ENCODE results near the gene DENND2A.
"Not testable (repeated sequence)": the region's sequence is repeated elsewhere in the genome, so short reads cannot be mapped to it uniquely, and the experiment has no call there.

The DENND2A gene

DNA sequence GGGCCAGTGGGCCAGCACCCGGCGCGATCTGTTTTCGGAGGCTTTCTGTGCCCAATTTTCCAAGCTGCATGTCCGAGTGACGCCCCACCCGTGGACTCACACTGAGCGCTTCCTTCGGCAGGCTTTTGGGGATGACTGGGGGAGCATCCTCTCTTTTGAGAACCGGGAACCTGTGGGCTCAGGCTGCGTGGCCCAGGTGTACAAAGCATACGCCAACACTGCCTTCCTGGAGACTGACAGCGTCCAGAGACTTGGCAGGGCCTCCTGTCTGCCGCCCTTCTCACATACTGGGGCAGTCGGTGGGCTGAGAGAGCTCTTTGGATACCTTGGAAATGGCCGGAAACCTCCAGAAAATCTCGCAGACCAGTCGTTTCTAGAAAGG lies 33.2 kb upstream of the DENND2A start:
- H3K27ac ChIP-seq = peak overlapping the region; percentile 60
- no peak for DNase-seq (ENCODE audit: low read depth, low spot score)

DNA sequence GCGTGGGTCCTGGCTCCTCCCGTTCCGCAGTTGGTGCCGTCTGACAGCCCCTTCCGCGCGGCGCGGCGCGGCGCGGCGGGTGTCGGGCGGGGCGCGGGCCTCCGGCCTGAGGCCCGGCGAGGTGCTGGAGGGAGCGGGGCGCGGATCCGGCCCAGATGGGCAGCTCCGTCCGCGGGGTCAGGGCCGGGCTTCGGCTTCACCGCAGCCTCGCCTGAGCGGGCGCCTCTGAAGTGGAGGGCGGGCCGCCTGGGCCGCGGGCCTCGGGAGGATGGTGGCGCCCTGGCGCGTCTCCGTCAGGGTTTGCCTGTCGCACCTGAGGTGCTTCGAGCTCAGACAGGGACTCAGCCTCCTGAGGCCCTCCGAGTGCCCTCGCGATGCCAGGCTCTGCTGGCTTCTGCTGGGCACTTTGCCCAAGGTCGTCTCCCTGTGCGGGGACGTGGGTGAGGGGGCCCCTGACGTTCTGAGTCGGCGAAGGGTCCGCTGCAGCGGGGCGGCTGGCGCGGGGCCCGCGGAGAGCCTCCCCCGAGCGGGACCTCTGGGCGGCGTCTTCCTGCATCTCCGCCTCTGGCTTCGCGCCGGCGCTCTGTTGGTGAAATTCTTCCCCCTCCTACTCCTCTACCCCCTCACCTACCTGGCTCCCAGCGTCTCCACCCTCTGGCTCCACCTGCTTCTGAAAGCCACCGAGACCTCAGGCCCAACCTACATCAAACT lies 32.6 kb upstream of the DENND2A start:
- peak overlapping the region; percentile 60 for H3K27ac ChIP-seq
- DNase-seq (ENCODE audit: low read depth, low spot score) = no peak

DNA sequence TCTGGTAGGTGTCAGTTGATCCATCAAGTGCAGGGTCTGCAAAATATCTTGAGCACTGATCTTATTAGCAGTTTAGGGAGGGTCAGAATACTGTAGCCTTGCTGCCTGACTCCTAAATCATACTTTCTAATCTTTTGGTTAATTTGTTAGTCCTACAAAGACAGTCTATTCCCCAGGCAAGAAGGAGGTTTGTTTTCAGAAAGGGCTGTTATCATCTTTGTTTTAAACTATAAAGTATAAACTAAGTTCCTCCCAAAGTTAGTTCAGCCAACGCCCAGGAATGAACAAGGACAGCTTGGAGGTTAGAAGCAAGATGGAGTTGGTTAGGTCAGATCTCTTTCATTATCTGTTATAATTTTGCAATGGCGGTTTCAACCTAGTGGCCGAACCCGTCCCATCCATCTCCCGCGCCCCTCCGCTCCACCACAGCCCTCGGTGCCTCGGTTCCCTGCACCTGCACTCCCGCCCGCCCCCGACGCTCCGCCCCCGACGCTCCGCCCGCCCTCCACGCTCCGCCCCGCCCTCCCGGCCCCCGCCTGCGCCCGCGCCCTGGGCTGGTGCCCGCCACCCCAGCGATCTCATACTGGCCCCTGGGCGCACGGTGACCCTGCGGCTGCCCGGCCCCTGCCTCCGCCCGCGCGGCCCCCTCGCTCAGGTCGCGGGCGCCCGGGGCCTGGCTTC lies 31.9 kb upstream of the DENND2A start, which contains the start of gene ADCK2:
Gene ADCK2 (plus strand): TSS at position 564 of the 681 bp plus-strand sequence. CDS start 386 bp downstream, outside the sequence.
- DNase-seq (ENCODE audit: low read depth, low spot score) = no peak
- H3K27ac ChIP-seq = peak within 1 kb of the TSS; percentile 60

DNA sequence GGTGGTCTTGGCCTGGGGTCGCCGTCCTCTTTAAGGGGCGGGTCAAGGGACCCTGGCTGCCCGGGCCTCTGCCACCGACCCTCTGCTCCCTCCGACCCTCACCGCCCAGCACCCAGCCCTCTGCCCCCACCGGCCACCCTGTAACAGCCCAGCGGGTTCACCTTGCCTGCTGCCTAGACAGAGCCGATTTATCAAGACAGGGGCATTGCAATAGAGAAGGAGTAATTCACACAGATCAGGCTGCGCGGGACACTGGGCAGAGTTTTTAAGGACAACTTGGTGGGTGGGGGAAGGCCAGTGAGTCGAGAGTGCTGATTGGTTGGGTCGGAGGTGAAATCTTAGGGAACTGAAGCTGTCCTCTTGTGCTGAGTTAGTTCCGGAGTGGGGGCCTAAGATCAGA lies 31.4 kb upstream of the DENND2A start:
- H3K27ac ChIP-seq = no peak overlapping the region
- no peak for DNase-seq (ENCODE audit: low read depth, low spot score)

DNA sequence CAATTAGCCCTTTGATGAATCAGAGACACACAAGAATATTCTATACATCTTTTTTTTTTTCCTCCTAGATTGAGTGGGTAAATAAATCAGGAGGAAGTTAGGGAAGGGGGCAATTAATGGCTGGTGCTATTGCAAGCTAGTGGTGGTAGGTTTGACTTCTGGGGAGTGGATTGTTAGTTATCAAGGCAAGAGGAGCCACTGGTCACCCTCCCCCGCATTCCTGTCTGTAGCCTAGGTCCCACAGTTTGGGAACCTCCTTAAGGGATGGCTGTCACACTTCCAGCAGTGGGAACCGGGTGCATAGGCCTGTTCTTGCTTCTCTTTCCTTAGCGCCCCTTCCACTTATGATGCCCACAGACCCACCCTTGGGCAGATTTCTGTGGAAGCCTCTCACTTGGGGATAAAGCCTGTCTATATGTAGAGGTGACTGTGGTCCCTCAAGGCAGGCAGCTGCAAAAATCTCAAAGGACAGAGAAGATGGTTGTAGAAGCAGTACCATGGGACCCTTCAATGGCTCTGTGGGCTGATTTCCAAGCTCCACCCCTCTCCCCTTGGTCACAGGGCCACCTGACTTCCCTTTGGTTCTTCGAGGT lies 29.8 kb upstream of the DENND2A start:
- no peak for DNase-seq (ENCODE audit: low read depth, low spot score)
- no peak overlapping the region for H3K27ac ChIP-seq

DNA sequence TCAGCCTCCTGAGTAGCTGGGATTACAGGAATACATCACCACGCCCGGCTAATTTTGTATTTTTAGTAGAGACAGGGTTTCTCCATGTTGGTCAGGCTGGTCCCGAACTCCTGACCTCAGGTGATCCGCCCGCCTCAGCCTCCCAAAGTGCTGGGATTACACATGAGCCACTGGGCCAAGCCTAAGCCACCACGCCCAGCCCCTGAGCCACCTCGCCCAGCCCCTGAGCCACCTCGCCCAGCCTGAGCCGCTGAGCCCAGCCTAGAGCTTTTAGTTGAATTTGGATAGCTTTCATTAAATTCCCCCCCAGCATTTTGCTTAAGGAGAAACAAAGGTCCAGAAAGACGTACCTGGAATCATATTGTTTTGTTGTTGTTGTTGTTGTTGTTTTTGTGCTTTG lies 29.2 kb upstream of the DENND2A start:
- H3K27ac ChIP-seq; DNase-seq (ENCODE audit: low read depth, low spot score): not testable (repeated sequence)

DNA sequence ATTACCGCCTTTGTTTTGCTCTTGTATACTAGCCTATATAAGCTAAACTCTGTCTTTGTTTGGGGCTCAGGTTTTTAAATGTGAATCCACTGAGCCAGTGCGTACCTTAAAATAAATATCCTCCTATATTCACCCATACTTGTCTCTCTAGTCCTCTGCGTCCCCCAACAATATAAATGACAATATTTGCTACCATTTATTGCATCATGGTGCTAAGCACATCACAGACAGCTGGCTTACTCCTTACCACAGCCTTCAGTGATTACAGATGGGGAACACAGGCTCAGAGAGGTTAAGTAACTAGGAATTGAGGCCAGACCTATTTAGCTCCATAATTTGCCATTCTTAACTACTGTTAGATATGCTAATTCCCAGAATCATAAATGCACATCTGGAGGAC lies 28.7 kb upstream of the DENND2A start:
- no peak for DNase-seq (ENCODE audit: low read depth, low spot score)
- no peak overlapping the region for H3K27ac ChIP-seq

DNA sequence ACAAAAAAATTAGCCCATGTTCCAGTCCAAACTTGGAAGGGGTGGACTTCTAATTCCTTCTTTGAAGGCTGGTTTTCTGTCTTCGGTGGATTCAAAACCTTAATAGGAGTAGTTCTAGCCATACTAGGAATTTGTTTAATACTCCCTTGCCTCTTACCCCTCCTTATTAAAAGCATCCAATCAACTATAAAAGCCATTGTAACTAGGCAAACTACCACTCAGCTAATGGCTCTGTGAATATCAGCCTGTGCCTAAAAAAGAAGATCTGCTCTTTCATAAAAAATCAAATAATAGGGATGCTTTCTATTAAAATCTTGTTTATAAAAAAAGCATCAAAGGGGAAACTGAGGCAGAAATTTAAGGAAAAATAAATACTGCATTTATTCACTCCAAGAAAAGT lies 28.0 kb upstream of the DENND2A start:
- no peak overlapping the region for H3K27ac ChIP-seq
- no peak for DNase-seq (ENCODE audit: low read depth, low spot score)

DNA sequence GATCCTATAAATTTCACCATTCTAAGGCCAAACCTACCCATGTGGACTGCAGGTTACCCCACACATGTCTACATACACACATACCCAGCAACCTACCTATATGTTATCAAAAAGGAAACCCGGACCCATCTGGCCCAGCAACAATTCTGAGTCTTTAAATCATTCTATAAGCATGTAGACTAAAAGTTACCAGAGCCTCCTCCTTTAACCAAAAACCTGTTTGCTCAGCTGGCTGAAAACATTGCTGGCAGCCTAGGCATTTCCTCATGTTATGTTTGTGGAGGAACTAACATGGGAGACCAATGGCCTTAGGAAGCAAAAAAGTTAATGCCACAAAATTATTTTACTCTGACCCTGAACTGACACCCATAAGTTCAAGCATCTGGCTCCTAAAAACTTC lies 26.9 kb upstream of the DENND2A start:
- no peak for DNase-seq (ENCODE audit: low read depth, low spot score)
- no peak overlapping the region for H3K27ac ChIP-seq

DNA sequence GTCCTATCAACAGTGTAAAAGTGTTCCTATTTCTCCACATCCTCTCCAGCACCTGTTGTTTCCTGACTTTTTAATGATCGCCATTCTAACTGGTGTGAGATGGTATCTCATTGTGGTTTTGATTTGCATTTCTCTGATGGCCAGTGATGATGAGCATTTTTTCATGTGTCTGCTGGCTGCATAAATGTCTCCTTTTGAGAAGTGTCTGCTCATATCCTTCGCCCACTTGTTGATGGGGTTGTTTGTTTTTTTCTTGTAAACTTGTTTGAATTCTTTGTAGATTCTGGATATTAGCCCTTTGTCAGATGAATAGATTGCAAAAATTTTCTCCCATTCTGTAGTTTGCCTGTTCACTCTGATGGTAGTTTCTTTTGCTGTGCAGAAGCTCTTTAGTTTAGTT lies 22.3 kb upstream of the DENND2A start:
- not testable (repeated sequence) for H3K27ac ChIP-seq; DNase-seq (ENCODE audit: low read depth, low spot score)

DNA sequence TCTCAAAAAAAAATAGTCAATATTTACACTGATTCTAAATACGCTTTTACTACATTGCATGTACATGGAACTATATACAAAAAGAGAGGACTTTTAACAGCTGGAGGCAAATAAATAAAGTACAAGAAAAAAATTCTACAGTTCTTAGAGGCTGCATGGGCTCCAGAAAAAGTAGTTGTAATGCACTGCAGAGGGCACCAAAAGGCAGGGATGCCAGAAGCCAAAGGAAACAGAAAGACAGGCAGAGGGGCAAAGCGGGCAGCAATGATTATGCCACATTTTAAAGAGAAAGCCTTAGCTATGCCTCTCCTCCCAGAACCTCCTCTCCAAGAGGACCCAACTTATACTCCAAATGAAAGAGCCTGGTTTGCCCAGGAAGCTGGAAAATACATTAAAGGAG lies 20.5 kb upstream of the DENND2A start:
- no peak for DNase-seq (ENCODE audit: low read depth, low spot score)
- H3K27ac ChIP-seq = no peak overlapping the region

DNA sequence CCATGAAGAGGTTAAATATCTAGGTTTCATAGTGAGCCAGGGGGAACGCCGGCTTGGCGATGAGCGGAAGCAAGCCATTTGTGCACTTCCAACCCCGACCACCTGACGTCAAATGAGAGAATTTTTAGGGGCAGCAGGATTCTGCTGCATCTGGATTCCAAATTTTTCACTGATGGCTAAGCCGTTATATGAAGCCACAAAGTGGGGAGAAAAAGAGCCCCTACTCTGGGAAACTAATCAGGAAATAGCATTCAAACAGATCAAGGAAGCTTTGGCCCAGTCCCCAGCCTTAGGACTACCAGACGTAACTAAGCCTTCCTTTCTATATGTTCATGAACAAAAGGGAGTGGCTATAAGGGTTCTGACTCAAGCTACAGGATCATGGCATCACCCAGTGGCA lies 19.2 kb upstream of the DENND2A start:
- DNase-seq (ENCODE audit: low read depth, low spot score) = no peak
- H3K27ac ChIP-seq = no peak overlapping the region

DNA sequence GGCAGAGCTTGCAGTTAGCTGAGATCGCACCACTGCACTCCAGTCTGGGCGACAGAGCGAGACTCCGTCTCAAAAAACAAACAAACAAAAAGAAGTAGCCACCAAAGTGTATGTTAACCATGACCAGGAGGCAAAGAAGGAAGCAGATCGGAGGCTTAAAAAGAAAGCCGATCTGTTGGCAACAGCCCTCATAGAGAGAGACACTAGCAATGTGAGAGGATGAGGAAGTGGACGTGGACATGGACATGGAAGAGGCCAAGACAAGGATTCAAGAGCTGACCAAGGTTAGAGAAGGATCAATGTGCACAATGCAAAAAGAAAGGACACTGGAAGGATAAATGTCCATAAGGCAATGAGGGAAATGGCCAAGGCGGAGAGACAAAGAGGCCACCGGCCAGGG lies 17.3 kb upstream of the DENND2A start:
- no peak overlapping the region for H3K27ac ChIP-seq
- DNase-seq (ENCODE audit: low read depth, low spot score) = no peak

DNA sequence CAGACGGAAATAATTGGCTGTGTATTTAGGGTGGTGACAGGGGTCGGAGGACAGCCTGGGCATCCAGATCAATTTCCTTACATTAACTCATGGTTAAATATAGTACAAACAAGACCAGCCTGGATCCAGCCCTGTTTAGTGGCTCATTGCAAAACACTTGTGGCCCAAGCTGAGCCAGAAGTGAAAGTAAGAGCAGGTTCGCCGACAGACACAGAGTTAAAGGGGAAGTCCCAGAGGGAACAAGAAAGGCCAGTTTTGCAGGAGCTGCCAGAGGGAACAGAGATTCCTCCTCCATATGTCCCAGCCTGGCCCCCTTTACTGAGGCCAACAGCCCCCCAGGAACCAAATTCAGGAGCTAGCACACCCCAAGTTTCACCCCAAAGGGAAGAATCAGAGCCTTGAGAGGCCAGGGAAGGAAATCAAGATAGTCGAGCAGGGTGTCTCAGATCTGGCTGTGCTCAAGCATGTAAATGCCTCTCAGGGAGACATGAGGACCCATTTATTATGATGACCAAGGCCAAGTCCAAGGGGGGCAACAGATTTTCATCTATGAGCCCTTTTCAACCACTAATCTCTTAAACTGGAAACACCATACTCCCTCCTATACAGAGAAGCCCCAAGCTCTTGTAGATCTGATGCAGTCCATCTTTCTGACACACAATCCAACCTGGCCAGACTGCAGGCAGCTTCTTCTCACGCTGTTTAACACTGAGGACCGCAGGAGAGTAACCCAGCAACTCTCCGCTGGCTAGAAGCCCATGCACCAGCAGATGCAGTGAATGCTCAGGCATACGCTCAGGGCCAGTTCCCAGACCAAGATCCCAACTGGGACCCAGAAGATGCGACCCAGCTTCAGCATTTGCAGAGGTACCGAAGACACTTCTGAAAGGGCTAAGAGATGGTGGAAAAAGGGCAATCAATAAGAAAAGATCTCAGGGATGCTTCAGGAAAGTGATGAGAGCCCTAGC lies 16.2 kb upstream of the DENND2A start:
- H3K27ac ChIP-seq = no peak overlapping the region
- peak; percentile 63 for DNase-seq (ENCODE audit: low read depth, low spot score)

DNA sequence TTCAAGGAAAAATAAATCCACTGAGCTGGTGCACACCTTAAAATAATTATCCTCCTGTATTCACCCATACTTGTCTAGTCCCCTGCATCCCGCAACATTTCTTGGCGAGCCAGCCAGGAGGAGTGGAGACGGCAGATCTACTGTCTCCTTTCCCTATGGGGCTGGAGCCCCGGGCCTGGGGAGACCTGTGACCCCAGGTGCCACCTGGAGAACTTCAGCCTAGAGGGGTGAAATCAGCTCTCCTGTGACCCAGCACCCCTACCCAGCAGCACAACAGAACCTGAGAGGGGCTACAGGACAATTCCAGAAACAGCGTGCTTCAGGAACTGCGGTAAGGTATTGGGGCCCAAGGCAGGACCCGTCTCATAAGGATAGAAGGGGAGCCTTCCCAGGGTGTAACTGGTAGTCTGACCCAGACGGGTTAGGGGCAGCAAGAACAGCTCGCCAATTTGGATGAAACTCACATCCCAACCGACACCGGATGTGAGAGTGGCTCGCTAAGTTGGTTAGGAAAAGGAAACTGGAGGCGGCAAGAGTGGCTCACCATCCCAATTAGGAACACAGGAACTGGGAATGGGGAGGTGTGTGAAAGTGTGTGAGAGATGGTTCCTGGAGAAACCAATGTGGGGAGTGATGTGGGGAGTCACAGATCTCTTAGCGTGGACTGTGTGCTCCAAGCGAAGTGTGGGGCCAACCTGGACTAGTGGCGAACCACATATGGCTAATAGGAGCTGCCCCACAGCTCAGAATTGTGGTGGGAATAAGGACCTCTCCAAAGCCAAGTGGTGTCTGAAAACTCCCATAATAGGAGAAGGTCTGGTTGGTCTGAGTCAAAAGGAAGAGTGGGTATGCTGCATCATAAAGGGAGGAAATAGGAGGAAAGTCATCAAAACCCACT lies 15.1 kb upstream of the DENND2A start:
- no peak for DNase-seq (ENCODE audit: low read depth, low spot score)
- no peak overlapping the region for H3K27ac ChIP-seq

DNA sequence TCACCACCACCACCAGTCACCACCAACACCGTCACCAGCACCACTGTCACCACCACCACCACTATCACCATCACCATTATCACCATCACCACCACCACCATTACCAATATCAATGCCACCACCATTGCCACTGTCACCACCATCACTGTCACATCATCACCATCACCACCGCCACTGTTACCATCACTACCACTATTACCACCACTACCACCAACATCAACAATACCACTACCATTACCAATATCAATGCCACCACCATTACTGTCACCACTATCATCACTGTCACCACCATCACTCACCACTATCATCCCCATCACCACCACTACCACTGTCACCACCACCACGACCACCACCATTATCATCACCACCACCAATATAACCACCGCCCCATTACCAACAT lies 14.0 kb upstream of the DENND2A start:
- no peak overlapping the region for H3K27ac ChIP-seq
- DNase-seq (ENCODE audit: low read depth, low spot score) = no peak

DNA sequence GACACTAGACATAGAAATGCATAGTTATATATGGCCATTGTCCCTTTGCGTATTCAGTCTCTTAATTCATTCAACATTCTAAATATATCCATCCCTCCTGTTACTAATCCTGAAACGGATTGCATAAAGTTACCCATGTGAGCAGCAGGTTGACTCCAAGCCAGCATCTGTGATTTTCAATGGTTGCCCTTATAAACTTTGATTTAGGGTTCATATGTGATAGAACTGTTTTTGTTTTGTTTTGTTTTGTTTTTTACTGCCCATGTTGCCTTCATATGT lies 13.4 kb upstream of the DENND2A start:
- DNase-seq (ENCODE audit: low read depth, low spot score) = no peak

DNA sequence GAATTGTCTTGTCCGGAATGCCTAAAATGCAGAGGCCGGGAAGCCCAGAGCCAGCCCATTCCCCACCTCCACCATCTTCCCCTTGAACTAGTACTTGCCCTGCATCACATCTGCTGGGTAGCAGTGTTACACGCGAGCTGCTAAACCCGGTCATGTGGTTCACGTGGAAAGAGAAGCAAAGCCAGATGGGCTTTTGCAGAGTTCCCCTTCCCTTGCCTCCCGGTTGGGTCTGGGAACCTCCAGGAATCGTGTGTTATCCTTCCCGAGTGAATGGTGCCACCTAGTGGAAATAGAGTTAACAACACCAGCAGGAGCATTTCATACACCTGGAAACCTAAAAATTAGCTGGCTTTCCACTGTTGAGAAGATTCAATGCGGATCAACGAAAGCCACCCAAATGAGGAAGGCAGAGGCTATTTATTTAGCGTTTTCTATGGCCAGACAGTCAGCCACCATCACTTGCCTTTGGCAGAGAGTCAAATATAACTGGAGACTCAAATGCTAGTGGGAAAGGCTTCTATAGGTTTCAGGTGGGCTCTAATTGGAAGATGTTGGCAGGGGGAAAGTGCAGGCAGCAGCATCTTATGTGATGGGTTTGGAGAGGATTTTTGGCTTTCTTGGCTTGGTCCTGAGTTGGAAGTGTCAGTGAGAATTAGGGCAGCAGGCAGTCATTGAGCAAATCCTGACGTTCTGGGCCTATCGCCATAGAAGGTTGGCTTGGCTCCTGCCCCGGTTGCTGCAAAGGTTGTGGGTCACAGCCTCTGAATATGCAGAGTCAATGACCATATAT lies 12.9 kb upstream of the DENND2A start:
- DNase-seq (ENCODE audit: low read depth, low spot score) = no peak
- H3K27ac ChIP-seq = no peak overlapping the region

More for the DNA sequence above, 13.4 kb upstream of the DENND2A start:
- H3K27ac ChIP-seq = no peak overlapping the region

DNA sequence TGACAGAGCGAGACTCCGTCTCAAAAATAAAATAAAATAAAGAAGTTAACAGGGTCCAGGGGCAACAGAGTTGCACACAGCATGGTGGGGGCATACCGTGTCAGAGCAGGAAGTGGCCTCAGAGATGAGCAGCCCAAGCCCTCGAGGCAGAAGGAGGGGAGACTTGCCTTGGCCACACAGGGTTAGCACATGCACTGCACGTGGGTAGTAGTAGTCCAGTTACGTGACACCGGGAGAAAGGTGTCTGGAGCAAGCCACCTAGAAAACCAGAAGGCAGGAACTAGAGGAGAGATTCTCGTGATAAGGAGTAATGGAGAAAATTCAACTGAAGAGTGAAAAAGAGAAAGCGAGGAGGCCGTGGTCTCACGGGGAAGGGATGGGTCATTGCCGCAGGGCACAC lies 9.8 kb upstream of the DENND2A start:
- no peak overlapping the region for H3K27ac ChIP-seq
- DNase-seq (ENCODE audit: low read depth, low spot score) = no peak
